Loucy (cell line): ENCODE measurements around the gene MAFB.

Source experiments
- CTCF ChIP-seq: fragments of 200-600 bp; sonication (generic); conservative IDR thresholded peaks from 2 replicates; pipeline ENCODE4 v1.5.1; 2014; ENCODE audit warnings: mild to moderate bottlenecking, antibody characterized with exemption, low read length
- EZH2phosphoT487 ChIP-seq: fragments of 200-600 bp; IDR thresholded peaks from 2 replicates; pipeline ENCODE4 v1.6.1; 2018; ENCODE audit warnings: antibody characterized with exemption, mild to moderate bottlenecking, moderate library complexity, borderline replicate concordance

GRCh38 chr20:40704828-40705227 lies 15.8 kb upstream of the MAFB start:
- TF ChIP-seq CTCF (no peak), EZH2phosphoT487 (no peak)
